ENCODE data around the gene PLA2G2F. TPM values are rescaled to one million over a fixed set of nuclear protein-coding genes. Genes with fewer than 3 reads are reported as not detected.

PLA2G2F gene
- total RNA-seq, 1 donor from 2014 or later = not detected

DNA sequence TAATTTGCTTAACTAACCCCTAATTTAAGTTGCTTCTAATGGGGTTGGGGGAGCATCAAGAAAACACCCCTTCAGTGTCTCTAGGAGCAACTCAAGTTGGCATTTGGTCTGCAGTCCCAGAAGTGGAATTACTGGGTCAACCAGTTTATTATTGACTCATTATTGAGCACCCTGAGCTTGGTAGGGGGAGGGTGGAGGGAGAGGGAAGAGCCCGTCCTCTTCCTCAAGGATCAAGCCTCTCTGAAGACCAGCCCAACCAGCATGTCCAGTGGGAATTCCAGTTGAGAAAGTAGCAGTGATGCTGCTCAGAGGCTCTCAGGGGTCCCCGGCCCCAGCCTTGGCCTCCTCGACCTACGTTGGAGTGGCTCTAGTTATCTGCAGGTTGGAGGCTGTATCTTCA, 2.1 kb upstream of the PLA2G2F start:
- no peak for DNase-seq (ENCODE audit: extremely low spot score in 2 of 2)
- no peak overlapping the region for H3K4me3 ChIP-seq
- no peaks in the 10 kb centered on the region for H3K36me3 ChIP-seq
- no peaks in the 10 kb centered on the region for H3K9me3 ChIP-seq
- H3K27ac ChIP-seq = no peak overlapping the region
- no peaks in the 10 kb centered on the region for H3K27me3 ChIP-seq
- TF ChIP-seq, protein P1, sequence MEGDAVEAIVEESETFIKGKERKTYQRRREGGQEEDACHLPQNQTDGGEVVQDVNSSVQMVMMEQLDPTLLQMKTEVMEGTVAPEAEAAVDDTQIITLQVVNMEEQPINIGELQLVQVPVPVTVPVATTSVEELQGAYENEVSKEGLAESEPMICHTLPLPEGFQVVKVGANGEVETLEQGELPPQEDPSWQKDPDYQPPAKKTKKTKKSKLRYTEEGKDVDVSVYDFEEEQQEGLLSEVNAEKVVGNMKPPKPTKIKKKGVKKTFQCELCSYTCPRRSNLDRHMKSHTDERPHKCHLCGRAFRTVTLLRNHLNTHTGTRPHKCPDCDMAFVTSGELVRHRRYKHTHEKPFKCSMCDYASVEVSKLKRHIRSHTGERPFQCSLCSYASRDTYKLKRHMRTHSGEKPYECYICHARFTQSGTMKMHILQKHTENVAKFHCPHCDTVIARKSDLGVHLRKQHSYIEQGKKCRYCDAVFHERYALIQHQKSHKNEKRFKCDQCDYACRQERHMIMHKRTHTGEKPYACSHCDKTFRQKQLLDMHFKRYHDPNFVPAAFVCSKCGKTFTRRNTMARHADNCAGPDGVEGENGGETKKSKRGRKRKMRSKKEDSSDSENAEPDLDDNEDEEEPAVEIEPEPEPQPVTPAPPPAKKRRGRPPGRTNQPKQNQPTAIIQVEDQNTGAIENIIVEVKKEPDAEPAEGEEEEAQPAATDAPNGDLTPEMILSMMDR (IDR thresholded peaks at IDR 0.05) = no peak
- TF ChIP-seq POLR2A (IDR thresholded peaks at IDR 0.05) (no peak), POLR2AphosphoS5 (IDR thresholded peaks at IDR 0.05; ENCODE audit: insufficient read depth in 1 of 2, low read depth in 1 of 2) (no peak)
- H3K4me1 ChIP-seq = no peaks in the 10 kb centered on the region
- intact Hi-C loops (cut with DNase I) = no loop called here

DNA sequence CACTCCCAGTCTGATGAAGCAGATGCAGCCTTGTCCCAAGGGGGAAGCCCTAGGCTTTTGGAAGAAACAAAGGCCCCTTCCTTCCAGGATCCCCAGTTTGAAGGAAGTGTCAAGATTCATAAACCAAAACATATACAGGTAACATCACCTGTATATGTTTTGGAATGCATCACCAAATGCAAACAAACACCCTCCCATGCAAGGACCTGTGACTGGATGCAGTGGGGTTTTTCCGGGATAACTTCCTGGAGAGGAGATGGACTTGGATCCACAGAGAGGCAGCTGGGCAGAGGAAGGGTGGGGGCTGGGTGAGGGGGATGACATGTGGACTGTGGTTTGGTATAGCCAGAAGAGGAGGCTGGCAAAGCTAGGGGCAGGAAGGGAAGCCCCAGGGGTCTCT, 1.5 kb upstream of the PLA2G2F start:
- intact Hi-C loops (cut with DNase I) = no loop called here
- no peak for DNase-seq (ENCODE audit: extremely low spot score in 2 of 2)
- H3K4me1 ChIP-seq = no peaks in the 10 kb centered on the region
- H3K36me3 ChIP-seq = no peaks in the 10 kb centered on the region
- no peak overlapping the region for H3K27ac ChIP-seq
- TF ChIP-seq, protein P1 (IDR thresholded peaks at IDR 0.05) = no peak
- TF ChIP-seq POLR2A (IDR thresholded peaks at IDR 0.05) = no peak
- H3K4me3 ChIP-seq = no peak overlapping the region
- H3K27me3 ChIP-seq = no peaks in the 10 kb centered on the region
- H3K9me3 ChIP-seq = no peaks in the 10 kb centered on the region

DNA sequence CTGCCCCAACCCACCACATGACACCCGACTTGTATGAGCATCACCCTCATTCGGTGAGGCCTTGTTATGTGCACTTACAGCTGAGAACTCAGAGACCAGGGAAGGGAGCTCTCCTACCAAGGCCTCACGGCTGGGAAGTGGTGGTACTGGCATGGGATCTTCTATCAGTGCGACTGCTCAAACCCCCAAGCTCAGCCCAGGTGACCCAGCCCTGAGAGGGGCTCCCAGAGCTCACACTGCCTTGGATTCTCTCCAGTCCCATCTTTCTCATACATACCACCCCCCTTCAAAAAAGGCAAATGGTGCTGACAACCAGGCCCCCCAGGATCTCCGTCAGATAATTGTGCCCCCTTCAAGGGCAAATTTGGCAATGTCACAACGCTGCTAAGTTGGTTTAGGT, 777 bp upstream of the PLA2G2F start:
- intact Hi-C loops (cut with DNase I) = no loop called here
- DNase-seq (ENCODE audit: extremely low spot score in 2 of 2) = no peak
- H3K4me1 ChIP-seq = no peaks in the 10 kb centered on the region
- no peaks in the 10 kb centered on the region for H3K9me3 ChIP-seq
- H3K36me3 ChIP-seq = no peaks in the 10 kb centered on the region
- no peaks in the 10 kb centered on the region for H3K27me3 ChIP-seq
- H3K27ac ChIP-seq = no peak overlapping the region
- TF ChIP-seq, protein P1 (IDR thresholded peaks at IDR 0.05) = no peak
- TF ChIP-seq POLR2A (IDR thresholded peaks at IDR 0.05) = no peak
- no peak for TF ChIP-seq POLR2AphosphoS5 (IDR thresholded peaks at IDR 0.05; ENCODE audit: insufficient read depth in 1 of 2, low read depth in 1 of 2)
- no peak overlapping the region for H3K4me3 ChIP-seq

DNA sequence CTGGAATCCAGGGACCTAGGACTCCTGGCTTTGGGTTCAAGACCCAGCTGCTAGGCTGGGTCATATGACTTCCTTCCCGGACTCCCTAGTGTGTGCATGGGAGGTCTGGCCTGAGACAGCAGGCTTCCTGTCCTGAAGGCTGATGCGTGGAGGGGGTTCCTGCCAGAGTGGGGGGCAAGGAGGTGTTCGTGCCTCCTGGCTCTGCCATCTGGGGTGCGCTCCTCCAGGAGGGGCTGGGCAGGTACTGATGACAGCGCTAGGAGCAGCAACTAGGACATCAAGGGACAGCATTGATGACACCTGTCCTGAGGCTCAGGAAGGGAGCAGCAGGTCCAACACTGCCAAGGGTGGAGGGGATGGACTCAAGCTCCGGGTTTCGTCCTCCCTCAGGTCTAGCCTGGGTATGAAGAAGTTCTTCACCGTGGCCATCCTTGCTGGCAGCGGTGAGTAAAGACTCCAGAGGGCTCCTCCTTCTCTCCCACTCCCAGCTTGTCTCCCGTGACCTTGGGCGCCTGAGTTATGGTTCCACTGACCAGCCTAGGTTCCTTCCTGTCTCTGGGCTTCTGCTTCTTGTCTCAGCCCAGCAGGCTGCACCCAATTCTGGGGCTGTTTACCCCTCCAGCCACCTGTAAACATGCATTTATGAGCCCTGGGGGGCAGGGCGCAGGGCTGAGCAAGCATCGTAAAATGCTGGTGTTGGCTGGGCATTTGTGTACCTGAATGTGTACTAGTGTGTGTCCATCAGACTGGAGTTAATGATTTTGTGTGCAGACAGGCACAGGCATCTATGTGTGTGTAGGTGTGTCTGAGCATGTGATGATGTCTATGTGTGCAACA, 871 bp downstream of the PLA2G2F start:
- TF ChIP-seq POLR2AphosphoS5 (IDR thresholded peaks at IDR 0.05; ENCODE audit: insufficient read depth in 1 of 2, low read depth in 1 of 2) (no peak), POLR2A (IDR thresholded peaks at IDR 0.05) (no peak)
- TF ChIP-seq, protein P1 (IDR thresholded peaks at IDR 0.05) = no peak
- DNase-seq (ENCODE audit: extremely low spot score in 2 of 2) = no peak
- Histone ChIP-seq H3K27ac (no peak overlapping the region), H3K36me3 (no peaks in the 10 kb centered on the region), H3K4me3 (no peak overlapping the region), H3K9me3 (no peaks in the 10 kb centered on the region), H3K4me1 (no peaks in the 10 kb centered on the region), H3K27me3 (no peaks in the 10 kb centered on the region)
- intact Hi-C loops (cut with DNase I) = no loop called here

DNA sequence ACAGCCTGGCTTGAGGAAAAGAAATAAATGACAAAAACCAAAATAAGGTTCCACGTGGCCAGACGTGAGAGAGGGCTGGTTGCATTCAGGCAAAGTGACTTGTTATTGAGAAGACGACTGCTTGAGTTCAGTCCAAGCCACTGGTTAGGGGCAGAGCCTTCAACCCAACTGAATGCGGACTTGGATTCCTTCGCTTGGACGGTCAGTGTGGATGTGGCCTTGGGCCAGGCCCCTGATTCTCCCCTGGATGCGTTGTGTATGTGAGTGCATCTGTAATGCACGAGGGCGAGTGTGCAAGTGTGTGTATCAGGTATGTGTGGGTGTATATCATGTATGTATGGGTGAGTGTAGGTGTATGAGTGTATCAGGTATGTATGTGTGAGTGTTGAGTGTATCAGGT, 1.9 kb downstream of the PLA2G2F start:
- intact Hi-C loops (cut with DNase I) = no loop called here
- Histone ChIP-seq H3K9me3 (no peaks in the 10 kb centered on the region), H3K4me1 (no peaks in the 10 kb centered on the region), H3K27me3 (no peaks in the 10 kb centered on the region), H3K4me3 (no peak overlapping the region), H3K27ac (no peak overlapping the region), H3K36me3 (no peaks in the 10 kb centered on the region)
- TF ChIP-seq, protein P1 (IDR thresholded peaks at IDR 0.05) = no peak
- no peak for TF ChIP-seq POLR2AphosphoS5 (IDR thresholded peaks at IDR 0.05; ENCODE audit: insufficient read depth in 1 of 2, low read depth in 1 of 2)
- TF ChIP-seq POLR2A (IDR thresholded peaks at IDR 0.05) = no peak
- DNase-seq (ENCODE audit: extremely low spot score in 2 of 2) = no peak

Measured in vagina (tissue), 2 donors.